PFSK-1 (cell line): ENCODE measurements around the gene TRHDE.

Experiments used
- FOXP2 ChIP-seq: optimal IDR thresholded peaks from 2 replicates; pipeline ENCODE3; 2011; ENCODE audit warnings: borderline replicate concordance, control low read depth, inconsistent platforms; ENCODE audit not compliant: insufficient read depth; ENCODE audit errors: extremely low read length, extremely low read depth
- POLR2AphosphoS5 ChIP-seq: IDR thresholded peaks from 2 replicates; pipeline ENCODE4 v1.6.1; 2012; ENCODE audit warnings: low read depth, mild to moderate bottlenecking, control low read depth, low read length, moderate library complexity
- SIN3A ChIP-seq: IDR thresholded peaks from 2 replicates; pipeline ENCODE4 v1.6.1; 2012; ENCODE audit warnings: mild to moderate bottlenecking, low read length, moderate library complexity, borderline replicate concordance; ENCODE audit not compliant: insufficient read depth
- TAF1 ChIP-seq: IDR thresholded peaks from 2 replicates; pipeline ENCODE4 v1.6.1; 2012; ENCODE audit warnings: low read length, control low read depth, borderline replicate concordance; ENCODE audit not compliant: insufficient read depth
- TF ChIP-seq, protein P1 (sequence below), 2 experiments: IDR thresholded peaks; 2 replicates each; pipeline versions ENCODE4 v1.6.1 to v1.8.0; 2011 to 2012; ENCODE audit warnings: low read depth in 2 of 2, low read length in 2 of 2, control low read depth in 1 of 2, inconsistent platforms in 1 of 2, mild to moderate bottlenecking in 1 of 2, moderate library complexity in 1 of 2; ENCODE audit not compliant: insufficient read depth in 1 of 2

TRHDE gene

DNA sequence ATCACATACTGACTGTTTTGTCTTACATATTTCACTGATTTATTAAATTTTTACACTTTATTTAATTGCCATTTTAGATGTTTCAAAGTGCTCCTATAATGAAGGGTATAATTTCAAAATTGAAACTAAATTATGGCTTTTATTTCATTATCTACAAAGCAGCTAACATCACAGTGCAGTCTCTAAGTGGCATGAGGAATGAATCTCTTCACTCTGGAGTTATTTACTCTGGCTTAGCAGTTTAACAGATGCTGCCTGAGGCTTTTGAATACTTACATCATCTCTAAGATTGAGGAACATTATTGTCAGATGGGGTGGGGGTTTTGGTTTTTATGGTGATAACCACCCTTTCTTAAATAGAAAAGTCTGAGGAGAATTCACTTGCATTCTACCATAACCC lies 386.4 kb downstream of the TRHDE start:
- no peak for TF ChIP-seq SIN3A
- TF ChIP-seq POLR2AphosphoS5: no peak
- TF ChIP-seq TAF1: no peak
- TF ChIP-seq, protein P1, sequence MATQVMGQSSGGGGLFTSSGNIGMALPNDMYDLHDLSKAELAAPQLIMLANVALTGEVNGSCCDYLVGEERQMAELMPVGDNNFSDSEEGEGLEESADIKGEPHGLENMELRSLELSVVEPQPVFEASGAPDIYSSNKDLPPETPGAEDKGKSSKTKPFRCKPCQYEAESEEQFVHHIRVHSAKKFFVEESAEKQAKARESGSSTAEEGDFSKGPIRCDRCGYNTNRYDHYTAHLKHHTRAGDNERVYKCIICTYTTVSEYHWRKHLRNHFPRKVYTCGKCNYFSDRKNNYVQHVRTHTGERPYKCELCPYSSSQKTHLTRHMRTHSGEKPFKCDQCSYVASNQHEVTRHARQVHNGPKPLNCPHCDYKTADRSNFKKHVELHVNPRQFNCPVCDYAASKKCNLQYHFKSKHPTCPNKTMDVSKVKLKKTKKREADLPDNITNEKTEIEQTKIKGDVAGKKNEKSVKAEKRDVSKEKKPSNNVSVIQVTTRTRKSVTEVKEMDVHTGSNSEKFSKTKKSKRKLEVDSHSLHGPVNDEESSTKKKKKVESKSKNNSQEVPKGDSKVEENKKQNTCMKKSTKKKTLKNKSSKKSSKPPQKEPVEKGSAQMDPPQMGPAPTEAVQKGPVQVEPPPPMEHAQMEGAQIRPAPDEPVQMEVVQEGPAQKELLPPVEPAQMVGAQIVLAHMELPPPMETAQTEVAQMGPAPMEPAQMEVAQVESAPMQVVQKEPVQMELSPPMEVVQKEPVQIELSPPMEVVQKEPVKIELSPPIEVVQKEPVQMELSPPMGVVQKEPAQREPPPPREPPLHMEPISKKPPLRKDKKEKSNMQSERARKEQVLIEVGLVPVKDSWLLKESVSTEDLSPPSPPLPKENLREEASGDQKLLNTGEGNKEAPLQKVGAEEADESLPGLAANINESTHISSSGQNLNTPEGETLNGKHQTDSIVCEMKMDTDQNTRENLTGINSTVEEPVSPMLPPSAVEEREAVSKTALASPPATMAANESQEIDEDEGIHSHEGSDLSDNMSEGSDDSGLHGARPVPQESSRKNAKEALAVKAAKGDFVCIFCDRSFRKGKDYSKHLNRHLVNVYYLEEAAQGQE (IDR thresholded peaks at IDR 0.05; ENCODE audit: insufficient read depth in 1 of 2, low read depth in 2 of 2, low read length in 2 of 2): no peak
- no peak for TF ChIP-seq FOXP2

DNA sequence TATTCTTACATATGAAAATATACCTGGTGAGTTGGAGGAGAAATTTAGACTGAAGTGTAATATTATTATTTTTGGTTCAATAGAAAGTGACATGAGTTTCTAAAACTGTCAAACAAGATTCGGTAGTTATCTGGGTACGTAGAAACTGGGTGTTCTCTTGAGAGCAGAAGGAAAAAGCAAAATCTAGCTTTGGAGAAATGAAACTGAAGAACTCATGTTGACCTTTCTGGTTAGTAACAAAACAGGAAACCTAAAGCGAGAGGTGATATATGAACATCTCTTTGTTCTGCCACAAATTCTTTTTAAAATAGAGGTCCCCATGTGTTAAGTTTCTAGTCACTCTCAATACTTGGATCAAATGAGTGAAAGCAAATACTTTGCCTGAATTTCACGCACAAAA lies 401.7 kb downstream of the TRHDE start:
- no peak for TF ChIP-seq POLR2AphosphoS5
- no peak for TF ChIP-seq FOXP2
- no peak for TF ChIP-seq TAF1
- no peak for TF ChIP-seq SIN3A
- TF ChIP-seq, protein P1 (IDR thresholded peaks at IDR 0.05; ENCODE audit: insufficient read depth in 1 of 2, low read depth in 2 of 2, low read length in 2 of 2): no peak

DNA sequence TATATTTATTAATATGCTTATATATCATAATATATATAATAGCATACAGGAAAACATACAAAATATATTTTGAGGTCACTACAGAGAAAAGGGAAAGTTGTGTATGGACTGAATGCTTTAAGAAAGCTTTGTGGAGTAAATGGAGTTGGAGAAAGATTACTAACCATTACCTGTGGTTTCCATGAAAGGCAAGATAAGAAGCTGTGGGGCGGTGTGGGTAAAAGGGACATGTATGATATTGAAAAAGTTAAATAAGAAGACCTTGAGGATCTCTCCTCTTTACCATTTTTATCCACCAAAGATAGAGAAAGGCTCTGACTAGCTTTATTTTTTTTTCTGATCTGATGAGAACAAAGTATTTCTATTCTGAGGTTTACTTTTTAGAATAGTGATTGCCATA lies 404.4 kb downstream of the TRHDE start:
- TF ChIP-seq TAF1: no peak
- TF ChIP-seq, protein P1 (IDR thresholded peaks at IDR 0.05; ENCODE audit: insufficient read depth in 1 of 2, low read depth in 2 of 2, low read length in 2 of 2): no peak
- no peak for TF ChIP-seq POLR2AphosphoS5
- TF ChIP-seq SIN3A: no peak
- TF ChIP-seq FOXP2: no peak

DNA sequence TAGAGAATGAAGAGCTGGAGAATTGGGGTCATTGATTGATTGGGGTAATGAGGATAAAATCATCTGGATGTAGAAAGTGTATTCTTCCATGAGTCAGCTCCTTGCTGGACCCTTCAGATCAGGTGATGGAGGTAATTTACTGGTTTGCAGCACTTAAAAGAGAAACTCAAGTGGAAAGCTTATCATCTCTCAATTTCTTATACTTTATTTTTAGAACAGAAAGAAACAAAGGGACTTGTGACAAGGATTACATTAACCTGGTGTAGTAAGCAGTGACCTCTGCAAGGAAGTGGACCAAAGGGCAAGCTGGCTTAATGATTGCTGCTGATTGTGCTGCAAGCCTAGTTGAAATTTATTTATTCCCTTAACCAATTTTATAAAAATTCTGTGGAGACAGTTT lies 405.0 kb downstream of the TRHDE start:
- TF ChIP-seq POLR2AphosphoS5: no peak
- TF ChIP-seq TAF1: no peak
- TF ChIP-seq SIN3A: no peak
- TF ChIP-seq FOXP2: no peak
- TF ChIP-seq, protein P1 (IDR thresholded peaks at IDR 0.05; ENCODE audit: insufficient read depth in 1 of 2, low read depth in 2 of 2, low read length in 2 of 2): no peak

DNA sequence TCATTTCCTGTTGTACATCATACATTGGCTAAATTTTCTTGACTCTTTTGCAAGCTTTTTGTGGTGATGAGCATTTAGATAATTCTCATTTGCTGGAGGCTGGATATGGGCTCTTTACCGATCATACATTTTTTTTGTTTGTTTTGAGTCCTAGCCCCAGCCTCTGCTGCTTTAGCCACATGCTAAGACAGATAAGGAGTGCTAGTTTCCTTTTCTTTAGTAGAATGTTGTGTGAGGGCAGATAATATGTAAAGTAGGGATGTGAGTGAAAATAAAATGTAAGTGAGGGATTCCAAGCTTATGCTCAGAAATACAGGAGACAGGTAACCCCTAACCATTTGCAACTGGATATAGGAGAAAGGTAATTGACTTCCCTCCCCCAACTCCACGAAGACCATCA lies 405.7 kb downstream of the TRHDE start:
- no peak for TF ChIP-seq TAF1
- TF ChIP-seq SIN3A: no peak
- TF ChIP-seq, protein P1 (IDR thresholded peaks at IDR 0.05; ENCODE audit: insufficient read depth in 1 of 2, low read depth in 2 of 2, low read length in 2 of 2): no peak
- no peak for TF ChIP-seq POLR2AphosphoS5
- no peak for TF ChIP-seq FOXP2
